Astrocyte of the cerebellum (primary cell): ENCODE measurements around the gene NFASC.

Experiments used
- DNase-seq: peaks from one replicate; pipeline ENCODE4 v3.0.0-alpha.2; 2011; ENCODE audit warnings: low read depth
- H3K4me3 ChIP-seq: 2 replicates; pipeline ENCODE4 v1.5.1; 2011; ENCODE audit warnings: mild to moderate bottlenecking, low read depth, low read length, moderate library complexity
- in situ Hi-C: cut with HindIII; loops from 2 replicates; pipeline ENCODE4 v1.10.0; 2017; ENCODE audit warnings: low sequenced_read_pairs
- TF ChIP-seq, protein P1 (sequence below): IDR thresholded peaks from 2 replicates; pipeline ENCODE4 v1.5.1; 2012; ENCODE audit warnings: low read length, low read depth, moderate library complexity, mild to moderate bottlenecking; ENCODE audit errors: missing control alignments

NFASC gene

DNA sequence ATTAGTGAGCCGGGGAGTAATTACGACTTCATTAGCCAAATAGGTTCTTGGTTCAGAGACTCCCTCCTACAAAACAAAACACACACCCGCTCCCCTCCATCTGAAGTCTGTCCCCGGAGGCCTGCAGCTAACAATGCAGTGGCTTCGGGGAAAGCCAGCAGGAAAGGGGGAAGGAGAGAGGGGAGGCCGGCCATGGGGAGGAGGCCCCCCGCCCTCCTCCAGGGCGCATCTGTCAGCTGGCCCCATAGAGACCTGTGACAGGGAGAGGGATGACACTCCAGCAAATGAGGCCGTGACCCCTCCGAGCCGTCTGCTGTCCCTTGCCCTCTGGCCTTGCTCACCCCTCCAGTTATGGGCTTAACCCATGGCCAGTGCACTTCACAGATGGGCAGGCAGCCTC is 160.2 kb downstream of the NFASC start:
- TF ChIP-seq, protein P1, sequence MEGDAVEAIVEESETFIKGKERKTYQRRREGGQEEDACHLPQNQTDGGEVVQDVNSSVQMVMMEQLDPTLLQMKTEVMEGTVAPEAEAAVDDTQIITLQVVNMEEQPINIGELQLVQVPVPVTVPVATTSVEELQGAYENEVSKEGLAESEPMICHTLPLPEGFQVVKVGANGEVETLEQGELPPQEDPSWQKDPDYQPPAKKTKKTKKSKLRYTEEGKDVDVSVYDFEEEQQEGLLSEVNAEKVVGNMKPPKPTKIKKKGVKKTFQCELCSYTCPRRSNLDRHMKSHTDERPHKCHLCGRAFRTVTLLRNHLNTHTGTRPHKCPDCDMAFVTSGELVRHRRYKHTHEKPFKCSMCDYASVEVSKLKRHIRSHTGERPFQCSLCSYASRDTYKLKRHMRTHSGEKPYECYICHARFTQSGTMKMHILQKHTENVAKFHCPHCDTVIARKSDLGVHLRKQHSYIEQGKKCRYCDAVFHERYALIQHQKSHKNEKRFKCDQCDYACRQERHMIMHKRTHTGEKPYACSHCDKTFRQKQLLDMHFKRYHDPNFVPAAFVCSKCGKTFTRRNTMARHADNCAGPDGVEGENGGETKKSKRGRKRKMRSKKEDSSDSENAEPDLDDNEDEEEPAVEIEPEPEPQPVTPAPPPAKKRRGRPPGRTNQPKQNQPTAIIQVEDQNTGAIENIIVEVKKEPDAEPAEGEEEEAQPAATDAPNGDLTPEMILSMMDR = no peak
- in situ Hi-C loops = no loop called here

DNA sequence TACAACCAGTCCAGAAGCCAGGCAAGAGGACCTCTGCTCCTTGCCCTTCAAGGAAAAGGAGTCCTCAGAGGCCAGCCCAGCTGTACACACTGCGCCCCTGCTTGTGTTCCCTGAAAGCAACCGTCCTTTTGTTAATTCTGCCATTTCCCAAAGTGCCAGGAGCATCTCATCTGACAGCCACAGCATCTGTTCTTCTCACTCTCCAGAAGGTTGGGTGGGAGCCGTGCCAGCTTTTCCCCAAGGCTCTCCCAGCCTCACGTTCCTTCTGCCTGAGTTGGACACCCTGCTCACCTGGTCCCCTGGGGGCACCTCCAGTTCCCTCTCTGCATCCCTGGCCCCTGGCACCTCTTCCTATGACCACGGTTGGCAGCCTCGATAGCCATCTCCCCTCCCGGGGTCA is 161.8 kb downstream of the NFASC start:
- DNase-seq = no peak
- TF ChIP-seq, protein P1 = no peak
- no peak overlapping the region for H3K4me3 ChIP-seq
- in situ Hi-C loops = no loop called here

More for the DNA sequence above, 160.2 kb downstream of the NFASC start:
- no peak for DNase-seq
- H3K4me3 ChIP-seq = no peak overlapping the region

GRCh38 chr1:205037539-205037938 is 166.9 kb downstream of the NFASC start:
- DNase-seq = no peak
- no peak overlapping the region for H3K4me3 ChIP-seq
- in situ Hi-C loops = no loop called here
- TF ChIP-seq, protein P1 = no peak

DNA sequence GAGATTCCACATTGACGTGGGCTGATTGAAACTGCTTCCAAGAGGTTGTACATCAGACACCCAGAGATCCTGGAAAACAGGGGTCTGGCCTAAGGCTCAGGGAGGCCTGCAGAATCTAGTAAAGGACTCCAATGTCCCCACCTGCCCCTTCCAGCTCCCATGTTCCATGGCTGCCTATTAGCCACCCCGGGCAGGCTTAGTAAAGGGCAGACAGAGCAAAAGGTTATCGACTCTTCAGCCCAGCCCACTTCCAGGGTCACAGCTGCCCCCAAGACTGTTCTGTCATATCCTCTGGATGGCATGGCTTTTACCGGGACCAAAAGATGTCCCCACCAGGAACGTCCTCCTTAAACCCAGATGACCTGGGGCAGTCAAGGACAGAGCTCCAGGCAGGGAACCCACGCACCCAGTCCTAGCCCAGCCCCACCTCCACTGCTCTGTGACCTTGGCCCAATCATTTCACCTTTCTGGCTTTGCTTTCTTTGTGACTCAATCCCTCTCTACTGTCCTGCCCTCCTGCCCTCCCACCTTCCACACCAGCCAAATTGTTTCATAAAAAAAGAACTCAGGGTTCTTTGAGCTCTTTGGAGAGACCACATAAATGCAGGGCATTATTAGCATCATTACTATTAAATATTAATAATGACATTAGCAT is 167.6 kb downstream of the NFASC start:
- in situ Hi-C loops = no loop called here
- no peak for DNase-seq
- TF ChIP-seq, protein P1 = no peak
- H3K4me3 ChIP-seq = no peak overlapping the region

- no peak overlapping the region for H3K4me3 ChIP-seq
- in situ Hi-C loops = no loop called here
- no peak for DNase-seq
- TF ChIP-seq, protein P1 = no peak
These were observed 170.5 kb downstream of the NFASC start for GRCh38 chr1:205041001-205041715.

DNA sequence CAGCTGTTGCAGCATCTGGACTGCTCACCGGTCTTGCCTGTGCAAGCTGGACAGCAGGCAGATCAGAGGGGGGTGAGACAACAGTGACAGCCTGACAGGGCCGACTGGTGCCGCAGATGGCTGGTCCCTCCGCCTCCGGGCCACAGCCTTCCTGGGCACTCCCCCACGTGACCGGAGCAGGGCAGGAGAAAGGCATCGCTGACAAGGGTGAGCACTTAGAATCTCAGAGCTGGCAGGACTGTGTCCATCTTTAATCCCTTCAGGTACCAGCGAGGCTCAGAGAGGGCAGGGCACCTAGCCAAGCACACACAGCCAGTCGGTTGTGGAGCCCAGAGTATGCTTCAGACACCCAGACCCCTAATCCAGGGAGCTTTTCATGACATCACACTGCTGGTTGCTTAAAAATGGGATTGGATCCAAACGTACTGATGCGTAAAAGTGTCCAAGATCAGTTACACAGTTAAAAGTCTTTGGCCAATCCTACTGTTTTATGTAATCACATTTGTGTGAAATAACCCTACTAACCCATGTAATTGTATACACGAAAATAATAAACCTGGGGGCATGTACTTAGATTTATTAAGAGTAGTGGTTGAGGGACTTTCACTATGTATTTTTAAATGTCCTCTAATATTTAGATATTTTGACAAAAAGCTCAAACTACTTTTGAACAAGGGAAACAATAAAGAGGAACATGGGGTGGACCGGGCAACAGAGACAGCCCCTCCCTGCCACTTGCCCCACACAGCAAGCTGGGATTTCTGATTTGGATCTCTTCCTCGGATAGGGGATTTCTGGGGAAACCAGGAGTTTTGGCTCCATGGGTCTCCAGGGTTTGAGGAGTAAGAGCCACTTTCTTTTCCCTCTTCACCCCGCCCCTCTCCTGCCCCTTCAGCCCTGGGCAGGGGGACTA is 171.6 kb downstream of the NFASC start:
- no peak for DNase-seq
- no peak overlapping the region for H3K4me3 ChIP-seq
- TF ChIP-seq, protein P1 = no peak
- in situ Hi-C loops = no loop called here
